GM12878 (cell line): ENCODE measurements around the gene CZIB. TPM values are rescaled to one million over a fixed set of nuclear protein-coding genes. Genes with fewer than 3 reads are reported as not detected.

Source experiments
- ATAC-seq: fragments of 200-7000 bp; cut with Tn5 transposase; 3 replicates; pipeline ENCODE4 v1.9.1; 2020; ENCODE audit warnings: mild to moderate bottlenecking, moderate library complexity
- BruUV-seq: library from RNA; stranded (reverse); fragments of 400-500 nt; replicated peaks from 2 replicates; lab custom pipeline; 2021; lab: Mats Ljungman, UMichigan
- CTCF ChIA-PET: fragments of 300-600 bp; sonication (Branson Sonifier 250); formaldehyde crosslinking; extraction: SDS; loops from one replicate; lab custom pipeline; 2021; ENCODE audit warnings: inconsistent platforms; lab: Yijun Ruan, JAX
- POLR2A ChIA-PET: fragments of 350-600 bp; formaldehyde crosslinking; extraction: SDS; loops from one replicate; lab custom pipeline; 2021; ENCODE audit warnings: inconsistent platforms; lab: Charles Lee
- RAD21 ChIA-PET: fragments of 300-600 bp; sonication (Branson Sonifier 250); formaldehyde crosslinking; loops from one replicate; lab custom pipeline; 2023; ENCODE audit warnings: antibody characterized with exemption; ENCODE audit not compliant: unreplicated experiment; lab: Charles Lee
- SMC1A ChIA-PET: fragments of 300-600 bp; sonication (Branson Sonifier 250); formaldehyde crosslinking; loops from one replicate; lab custom pipeline; 2023; ENCODE audit not compliant: unreplicated experiment, uncharacterized antibody; lab: Charles Lee
- DNase-seq: peaks from one replicate; pipeline ENCODE4 v3.0.0-alpha.2; 2011; ENCODE audit warnings: low read depth, low spot score
- FAIRE-seq: peaks from 3 replicates; lab custom pipeline; 2011; peaks lifted over from hg19 to GRCh38; lab: Jason Lieb, UNC
- H2AFZ ChIP-seq: 2 replicates; pipeline ENCODE4 v1.6.0; 2011; ENCODE audit warnings: low read depth, low read length, control low read depth; ENCODE audit not compliant: control insufficient read depth
- H3K27ac ChIP-seq: 2 replicates; pipeline ENCODE4 v1.5.1; 2011; ENCODE audit warnings: control low read depth; ENCODE audit not compliant: control insufficient read depth, insufficient read depth
- H3K27me3 ChIP-seq, 2 experiments: replicated peaks in 1 of 2; 2 replicates each; pipeline versions ENCODE4 v1.6.0 to v1.6.1; 2011; ENCODE audit warnings: low read length in 1 of 2; ENCODE audit not compliant: control insufficient read depth in 2 of 2, insufficient read depth in 2 of 2
- H3K36me3 ChIP-seq, 2 experiments: 2 replicates each; pipeline ENCODE4 v1.5.1; 2011; ENCODE audit warnings: low read length in 1 of 2; ENCODE audit not compliant: control insufficient read depth in 2 of 2, insufficient read depth in 2 of 2
- H3K4me1 ChIP-seq: 2 replicates; pipeline ENCODE4 v1.6.1; 2011; ENCODE audit warnings: mild to moderate bottlenecking, low read length, moderate library complexity, mixed read lengths; ENCODE audit not compliant: control insufficient read depth, insufficient read depth
- H3K4me2 ChIP-seq: 2 replicates; pipeline ENCODE4 v1.6.0; 2011; ENCODE audit warnings: control low read depth; ENCODE audit not compliant: control insufficient read depth, insufficient read depth
- H3K4me3 ChIP-seq: fragments of 200-600 bp; sonication (generic); 2 replicates; pipeline ENCODE4 v1.5.1; 2016
- H3K79me2 ChIP-seq: 2 replicates; pipeline ENCODE4 v1.6.0; 2011; ENCODE audit warnings: low read length; ENCODE audit not compliant: control insufficient read depth, insufficient read depth
- H3K9ac ChIP-seq: 2 replicates; pipeline ENCODE4 v1.8.0; 2011; ENCODE audit warnings: low read length, control low read depth, mixed read lengths; ENCODE audit not compliant: control insufficient read depth, insufficient read depth
- H3K9me3 ChIP-seq: replicated peaks from 3 replicates; pipeline ENCODE4 v1.5.1; 2011; ENCODE audit warnings: mild to moderate bottlenecking, low read length; ENCODE audit not compliant: control insufficient read depth, insufficient read depth
- H4K20me1 ChIP-seq: 2 replicates; pipeline ENCODE4 v1.6.0; 2011; ENCODE audit not compliant: control insufficient read depth, insufficient read depth
- ATF2 ChIP-seq: IDR thresholded peaks from 2 replicates; pipeline ENCODE4 v1.6.1; 2012; ENCODE audit warnings: low read length, inconsistent platforms
- BCL3 ChIP-seq: IDR thresholded peaks from 2 replicates; pipeline ENCODE4 v1.6.1; 2011; ENCODE audit warnings: borderline replicate concordance, low read depth, mild to moderate bottlenecking, moderate library complexity, low read length; ENCODE audit not compliant: insufficient read depth, poor library complexity, severe bottlenecking
- BCLAF1 ChIP-seq: fragments of 450-650 bp; IDR thresholded peaks from 2 replicates; pipeline ENCODE4 v1.6.1; 2017; ENCODE audit warnings: antibody characterized with exemption, mild to moderate bottlenecking, moderate library complexity
- CHD1 ChIP-seq: IDR thresholded peaks from 2 replicates; pipeline ENCODE4 v1.6.1; 2012; ENCODE audit warnings: low read depth, low read length, improper control_type of control experiment
- HDAC6 ChIP-seq: fragments of 200-600 bp; sonication (generic); IDR thresholded peaks from one replicate; pipeline ENCODE4 v1.8.0; 2017; ENCODE audit warnings: antibody characterized with exemption; ENCODE audit not compliant: unreplicated experiment
- RELB ChIP-seq: fragments of 450-650 bp; IDR thresholded peaks from 2 replicates; pipeline ENCODE4 v1.6.1; 2017; ENCODE audit warnings: low read depth, mild to moderate bottlenecking, moderate library complexity
- REST ChIP-seq: IDR thresholded peaks from 2 replicates; pipeline ENCODE4 v1.6.1; 2012; ENCODE audit warnings: mild to moderate bottlenecking, low read depth, low read length
- YBX1 ChIP-seq: fragments of 450-650 bp; IDR thresholded peaks from 2 replicates; pipeline ENCODE4 v1.6.1; 2016; ENCODE audit warnings: antibody characterized with exemption
- ZNF24 ChIP-seq: fragments of 450-650 bp; IDR thresholded peaks from 2 replicates; pipeline ENCODE4 v1.6.1; 2017; ENCODE audit warnings: antibody characterized with exemption, mild to moderate bottlenecking
- ZNF274 ChIP-seq: IDR thresholded peaks from one replicate; pipeline ENCODE4 v1.8.0; 2011; ENCODE audit not compliant: insufficient read length, insufficient read depth
- WGBS: methylation state at CpG from one replicate; pipeline ENCODE4 v1.1.6; 2016; ENCODE audit warnings: low lambda C conversion rate; ENCODE audit not compliant: insufficient replicate concordance, insufficient coverage; ENCODE audit errors: missing lambda C conversion rate; 5-methylcytosine and 5-hydroxymethylcytosine counted together
- in situ Hi-C: fragments of 300-500 bp; cut with MboI; formaldehyde crosslinking; loops from 9 replicates; pipeline ENCODE4 v1.14.3; 2018; ENCODE audit warnings: mixed read lengths
- intact Hi-C: fragments of 100-400 bp; cut with micrococcal nuclease; formaldehyde crosslinking; loops from one replicate; pipeline ENCODE4 v1.14.2; 2022; ENCODE audit not compliant: unreplicated experiment
- polyA plus RNA-seq, 11 experiments: library from polyadenylated mRNA; depleted of rRNA in 4 of 11; unstranded in 6 of 11; stranded (reverse) in 5 of 11; fragments of >200 nt; fragmentation: Nextera tagmentation in 4 of 11; fragmentation: Illumina TruSeq in 1 of 11; extraction: Ambion mirVana in 4 of 11; extraction: Trizol in 1 of 11; gene quantifications; 1 replicate in 1 of 11; 2 replicates in 10 of 11; pipeline versions ENCODE4 v1.2.1 to v1.2.3, GENCODE V29; 2011 to 2016; ENCODE audit warnings: inconsistent platforms in 2 of 11, missing spikeins in 2 of 11, low read depth in 1 of 11
- total RNA-seq, 4 experiments: library from RNA; depleted of rRNA in 3 of 4; stranded (reverse); fragments of >200 nt in 3 of 4; fragmentation: Illumina TruSeq in 1 of 4; extraction: Trizol in 1 of 4; gene quantifications; 2 replicates each; pipeline versions ENCODE4 v1.2.1 to v1.2.3, GENCODE V29; 2013 to 2021

CZIB gene
- total and polyA plus RNA-seq, 10 of the 15 experiments (the other 5 are each of a cell fraction or from before 2014, with no cell fraction given): 36.1 to 68.3 (median 50.4) TPM

GRCh38 chr1:53219711-53220110 lies 723 bp downstream of the CZIB start:
- Histone ChIP-seq H3K27ac (peak overlapping the region; percentile 95), H4K20me1 (no peaks in the 10 kb centered on the region), H3K9ac (peak overlapping the region; percentile 89), H3K79me2 (peaks cover 8% of the 10 kb centered on the region), H3K9me3 (no peaks in the 10 kb centered on the region), H3K27me3 (no peaks in the 10 kb centered on the region), H2AFZ (peak overlapping the region; percentile 97), H3K4me3 (peak overlapping the region; percentile 80), H3K4me1 (0 out of 2 replicates have a peak, but pooled peaks cover 4% of the 10 kb centered on the region), H3K36me3 (peaks cover under 1 to 2% of the 10 kb centered on the region in 2 experiments; a peak in 2 of 4 replicates), H3K4me2 (peak overlapping the region; percentile 91)
- ATAC-seq (no peak), DNase-seq (no peak), FAIRE-seq (no peak)
- no peak for TF ChIP-seq HDAC6
- TF ChIP-seq BCL3: no peak
- no peak for TF ChIP-seq ZNF24
- TF ChIP-seq BCLAF1: no peak
- TF ChIP-seq YBX1: no peak
- no peak for TF ChIP-seq ATF2
- no peak for TF ChIP-seq REST
- no peak for TF ChIP-seq ZNF274
- TF ChIP-seq RELB: no peak
- TF ChIP-seq CHD1: no peak
- intact Hi-C loops: loop anchor here (1.0 to 2.0 kb wide), 2 partner anchors 19 to 23 kb away; partner anchors contain the start of genes CPT2 and MAGOH
- 20% methylated on average over 8 of the region's 8 CpGs for WGBS
- POLR2A ChIA-PET: interaction anchor here (0.5 to 1.5 kb wide), 6 partner anchors 18 to 894 kb away, joined by 3 to 6 read pairs (median 4); no protein-coding TSS in a partner anchor
- SMC1A ChIA-PET: interaction anchor here (0.7 to 1.2 kb wide), 5 partner anchors 16 to 175 kb away, joined by 3 to 4 read pairs (median 3); no protein-coding TSS in a partner anchor
- CTCF ChIA-PET: interaction anchor here (1.1 to 1.5 kb wide), 3 partner anchors 16 to 20 kb away, joined by 3 read pairs; no protein-coding TSS in a partner anchor
- BruUV-seq: TSS peak; percentile 83
- in situ Hi-C loops: no loop called here
- RAD21 ChIA-PET: interaction anchor here (1.1 kb wide), 1 partner anchor 18 kb away, joined by 3 read pairs; the partner anchor contains the start of gene MAGOH
